Measurements from ENCODE around the gene ASB18. TPM values are rescaled to one million over a fixed set of nuclear protein-coding genes. Genes with fewer than 3 reads are reported as not detected.

Gene ASB18
- polyA plus RNA-seq, 1 donor (not counting 4 experiments of a cell fraction or from before 2014, with no cell fraction given): not detected

DNA sequence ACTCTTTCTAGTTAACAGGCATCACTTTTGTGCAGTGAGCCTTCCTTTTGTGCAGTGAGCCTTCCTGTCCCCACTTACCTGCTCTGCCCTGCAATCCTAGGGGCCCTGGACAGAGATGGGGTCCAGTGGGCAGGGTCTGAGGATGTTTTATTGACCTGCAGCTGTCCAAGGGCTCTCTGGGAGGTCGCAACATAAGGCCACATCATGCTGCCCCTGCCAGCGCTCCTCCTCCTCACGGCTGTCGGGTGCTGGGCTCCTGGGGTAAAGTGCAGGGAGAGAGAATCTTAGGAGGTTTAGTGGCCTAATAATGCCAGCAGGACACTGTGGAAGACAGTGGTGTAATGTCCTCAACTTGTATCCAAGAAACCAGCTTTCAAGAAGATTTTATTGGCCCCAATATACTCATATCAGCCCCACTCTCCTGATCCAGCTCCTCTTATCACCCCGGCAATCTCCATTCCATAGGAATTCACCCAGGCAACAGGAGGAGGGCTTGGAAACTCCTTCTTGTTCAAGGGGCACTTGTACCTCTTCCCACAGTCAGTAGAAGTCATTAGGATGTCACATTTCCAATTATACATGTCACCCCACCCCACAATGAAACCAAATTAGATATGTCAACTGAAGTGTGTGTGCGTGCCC is 41.9 kb upstream of the ASB18 start:
- FAIRE-seq (no peak), DNase-seq (ENCODE audit: low read depth, low spot score) (no peak)
- no peaks in the 10 kb centered on the region for H3K4me1 ChIP-seq (ENCODE audit: control insufficient read depth, extremely low read depth, insufficient read depth, low read length)
- no peak overlapping the region for H3K4me2 ChIP-seq (ENCODE audit: control insufficient read depth, extremely low read depth, insufficient read depth, low read depth, low read length)
- no peak overlapping the region for H3K27ac ChIP-seq (ENCODE audit: control insufficient read depth, insufficient read depth, low read length)
- H3K79me2 ChIP-seq (ENCODE audit: control insufficient read depth, insufficient read depth, low read length): no peaks in the 10 kb centered on the region
- H2AFZ ChIP-seq (ENCODE audit: control insufficient read depth, low read length): no peak overlapping the region
- no peaks in the 10 kb centered on the region for H3K9me1 ChIP-seq (ENCODE audit: control insufficient read depth, extremely low read depth, insufficient read depth, low read length)
- H3K4me3 ChIP-seq (ENCODE audit: control insufficient read depth in 2 of 3, extremely low read depth in 1 of 3, insufficient read depth in 2 of 3, low read depth in 1 of 3, low read length in 3 of 3): no peak overlapping the region
- TF ChIP-seq, protein P1, sequence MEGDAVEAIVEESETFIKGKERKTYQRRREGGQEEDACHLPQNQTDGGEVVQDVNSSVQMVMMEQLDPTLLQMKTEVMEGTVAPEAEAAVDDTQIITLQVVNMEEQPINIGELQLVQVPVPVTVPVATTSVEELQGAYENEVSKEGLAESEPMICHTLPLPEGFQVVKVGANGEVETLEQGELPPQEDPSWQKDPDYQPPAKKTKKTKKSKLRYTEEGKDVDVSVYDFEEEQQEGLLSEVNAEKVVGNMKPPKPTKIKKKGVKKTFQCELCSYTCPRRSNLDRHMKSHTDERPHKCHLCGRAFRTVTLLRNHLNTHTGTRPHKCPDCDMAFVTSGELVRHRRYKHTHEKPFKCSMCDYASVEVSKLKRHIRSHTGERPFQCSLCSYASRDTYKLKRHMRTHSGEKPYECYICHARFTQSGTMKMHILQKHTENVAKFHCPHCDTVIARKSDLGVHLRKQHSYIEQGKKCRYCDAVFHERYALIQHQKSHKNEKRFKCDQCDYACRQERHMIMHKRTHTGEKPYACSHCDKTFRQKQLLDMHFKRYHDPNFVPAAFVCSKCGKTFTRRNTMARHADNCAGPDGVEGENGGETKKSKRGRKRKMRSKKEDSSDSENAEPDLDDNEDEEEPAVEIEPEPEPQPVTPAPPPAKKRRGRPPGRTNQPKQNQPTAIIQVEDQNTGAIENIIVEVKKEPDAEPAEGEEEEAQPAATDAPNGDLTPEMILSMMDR (optimal IDR thresholded peaks at IDR 0.05 in 1 of 3, IDR thresholded peaks at IDR 0.05 in 1 of 3, conservative IDR thresholded peaks at IDR 0.05 in 1 of 3; ENCODE audit: extremely low read depth in 1 of 3, insufficient read depth in 2 of 3, low read length in 3 of 3): no peak
- TF ChIP-seq EZH2 (IDR thresholded peaks at IDR 0.05; ENCODE audit: low read length): no peak
- H3K9me3 ChIP-seq (ENCODE audit: control insufficient read depth, low read depth, low read length): no peaks in the 10 kb centered on the region
- peaks cover 3% of the 10 kb centered on the region for H3K27me3 ChIP-seq (ENCODE audit: control insufficient read depth, extremely low read depth, insufficient read depth, low read length)
- H4K20me1 ChIP-seq (ENCODE audit: control insufficient read depth, extremely low read depth, insufficient read depth, low read length): no peaks in the 10 kb centered on the region
- no peaks in the 10 kb centered on the region for H3K36me3 ChIP-seq (ENCODE audit: control insufficient read depth in 2 of 2, extremely low read depth in 1 of 2, insufficient read depth in 2 of 2, low read length in 2 of 2)
- H3K9ac ChIP-seq (ENCODE audit: control insufficient read depth, extremely low read depth, insufficient read depth, low read length): no peak overlapping the region
- dilution Hi-C loops (cut with MboI; ENCODE audit: extremely low pct_ligation_motif_present, low sequenced_read_pairs): no loop called here

DNA sequence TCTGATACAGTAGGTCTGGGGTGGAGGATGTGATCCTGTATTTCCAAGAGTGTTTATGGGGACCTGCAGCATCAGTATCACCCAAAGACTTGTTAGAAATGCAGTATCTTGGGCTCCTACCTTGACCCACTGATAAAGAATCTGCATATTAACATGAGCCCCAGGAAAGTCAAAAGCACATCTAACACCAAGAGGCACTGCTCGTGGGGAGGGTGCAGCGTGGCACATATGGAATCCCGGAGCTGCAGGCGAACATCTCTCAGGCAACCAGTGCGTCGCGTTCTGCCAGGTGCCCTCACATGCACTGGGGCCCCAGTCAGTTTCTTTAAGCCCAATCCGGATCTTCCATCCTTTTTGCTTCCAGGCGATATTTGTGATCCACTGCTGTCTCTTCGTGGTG is 41.3 kb upstream of the ASB18 start:
- no peak overlapping the region for H3K4me2 ChIP-seq (ENCODE audit: control insufficient read depth, extremely low read depth, insufficient read depth, low read depth, low read length)
- no peaks in the 10 kb centered on the region for H3K9me1 ChIP-seq (ENCODE audit: control insufficient read depth, extremely low read depth, insufficient read depth, low read length)
- no peak for TF ChIP-seq EZH2 (IDR thresholded peaks at IDR 0.05; ENCODE audit: low read length)
- TF ChIP-seq, protein P1 (optimal IDR thresholded peaks at IDR 0.05 in 1 of 3, IDR thresholded peaks at IDR 0.05 in 1 of 3, conservative IDR thresholded peaks at IDR 0.05 in 1 of 3; ENCODE audit: extremely low read depth in 1 of 3, insufficient read depth in 2 of 3, low read length in 3 of 3): no peak
- no peak overlapping the region for H3K9ac ChIP-seq (ENCODE audit: control insufficient read depth, extremely low read depth, insufficient read depth, low read length)
- H3K9me3 ChIP-seq (ENCODE audit: control insufficient read depth, low read depth, low read length): no peaks in the 10 kb centered on the region
- H3K4me1 ChIP-seq (ENCODE audit: control insufficient read depth, extremely low read depth, insufficient read depth, low read length): no peaks in the 10 kb centered on the region
- no peaks in the 10 kb centered on the region for H3K79me2 ChIP-seq (ENCODE audit: control insufficient read depth, insufficient read depth, low read length)
- no peaks in the 10 kb centered on the region for H3K36me3 ChIP-seq (ENCODE audit: control insufficient read depth in 2 of 2, extremely low read depth in 1 of 2, insufficient read depth in 2 of 2, low read length in 2 of 2)
- FAIRE-seq: no peak
- no peak for DNase-seq (ENCODE audit: low read depth, low spot score)
- no peak overlapping the region for H3K4me3 ChIP-seq (ENCODE audit: control insufficient read depth in 2 of 3, extremely low read depth in 1 of 3, insufficient read depth in 2 of 3, low read depth in 1 of 3, low read length in 3 of 3)
- peaks cover 3% of the 10 kb centered on the region for H3K27me3 ChIP-seq (ENCODE audit: control insufficient read depth, extremely low read depth, insufficient read depth, low read length)
- no peaks in the 10 kb centered on the region for H4K20me1 ChIP-seq (ENCODE audit: control insufficient read depth, extremely low read depth, insufficient read depth, low read length)
- no peak overlapping the region for H2AFZ ChIP-seq (ENCODE audit: control insufficient read depth, low read length)
- no peak overlapping the region for H3K27ac ChIP-seq (ENCODE audit: control insufficient read depth, insufficient read depth, low read length)
- dilution Hi-C loops (cut with MboI; ENCODE audit: extremely low pct_ligation_motif_present, low sequenced_read_pairs): no loop called here

All from keratinocyte (primary cell).